AG04450 (cell line): ENCODE measurements around the gene PTPRG. TPM values are rescaled to one million over a fixed set of nuclear protein-coding genes. Genes with fewer than 3 reads are reported as not detected.

Source experiments
- CTCF ChIA-PET: fragments of 300-600, 350-600 bp; formaldehyde crosslinking; extraction: SDS; loops from one replicate; lab custom pipeline; 2022; ENCODE audit warnings: antibody characterized with exemption, inconsistent platforms; lab: Charles Lee
- POLR2A ChIA-PET: fragments of 350-600 bp; formaldehyde crosslinking; extraction: SDS; loops from one replicate; lab custom pipeline; 2021; ENCODE audit warnings: antibody characterized with exemption, inconsistent platforms; lab: Yijun Ruan, JAX
- DNase-seq: peaks from one replicate; pipeline ENCODE4 v3.0.0-alpha.2; 2011; ENCODE audit warnings: low read depth, low spot score
- H3K27ac ChIP-seq: one replicate; pipeline ENCODE4 v1.5.1; 2012; ENCODE audit warnings: low read depth, low read length, control low read depth
- H3K27me3 ChIP-seq: one replicate; pipeline ENCODE4 v1.6.0; 2012; ENCODE audit warnings: low read length; ENCODE audit not compliant: control insufficient read depth, insufficient read depth
- H3K4me3 ChIP-seq: 2 replicates; pipeline ENCODE4 v1.5.1; 2011; ENCODE audit warnings: mild to moderate bottlenecking, low read depth, low read length, control low read depth
- H3K9me3 ChIP-seq: 2 replicates; pipeline ENCODE4 v1.5.1; 2012; ENCODE audit warnings: low read length; ENCODE audit not compliant: control insufficient read depth, insufficient read depth
- polyA plus RNA-seq: library from polyadenylated mRNA; depleted of rRNA; stranded (reverse); fragments of >200 nt; gene quantifications from 2 replicates; pipeline ENCODE4 v1.2.3, GENCODE V29; 2011
- TF ChIP-seq, protein P1 (sequence below): IDR thresholded peaks from 2 replicates; pipeline ENCODE4 v1.5.1; 2011; ENCODE audit warnings: low read depth, low read length, control low read depth, inconsistent platforms

The PTPRG gene
- polyA plus RNA-seq, 1 experiment: 26.5 TPM

DNA sequence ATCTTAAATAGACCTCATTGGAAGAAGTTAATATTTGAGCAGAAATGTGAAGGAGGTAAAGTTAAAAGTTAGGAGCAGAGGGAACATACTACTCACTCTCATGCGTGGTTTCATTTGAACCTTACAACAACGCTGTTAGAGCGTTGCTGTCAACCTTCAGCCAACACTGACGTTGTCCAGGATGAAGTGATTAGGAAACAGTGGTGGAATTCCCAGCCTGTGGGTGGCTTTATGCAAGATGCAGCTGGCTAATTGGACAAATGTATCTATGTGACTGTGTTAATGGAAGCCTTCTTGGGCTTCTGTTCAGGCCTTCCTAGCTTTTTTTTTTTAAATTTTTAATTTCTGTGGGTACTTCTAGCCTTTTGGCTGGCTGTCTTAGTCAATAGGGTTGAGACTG is 40.5 kb downstream of the PTPRG start:
- H3K9me3 ChIP-seq: peaks cover 3% of the 10 kb centered on the region; the same call in 1 of the 2 replicates
- ChIA-PET CTCF (interaction anchor here (1.0 to 1.6 kb wide), 2 partner anchors 37 to 527 kb away, joined by 4 to 6 read pairs; no protein-coding TSS in a partner anchor), POLR2A (no interaction called here)

DNA sequence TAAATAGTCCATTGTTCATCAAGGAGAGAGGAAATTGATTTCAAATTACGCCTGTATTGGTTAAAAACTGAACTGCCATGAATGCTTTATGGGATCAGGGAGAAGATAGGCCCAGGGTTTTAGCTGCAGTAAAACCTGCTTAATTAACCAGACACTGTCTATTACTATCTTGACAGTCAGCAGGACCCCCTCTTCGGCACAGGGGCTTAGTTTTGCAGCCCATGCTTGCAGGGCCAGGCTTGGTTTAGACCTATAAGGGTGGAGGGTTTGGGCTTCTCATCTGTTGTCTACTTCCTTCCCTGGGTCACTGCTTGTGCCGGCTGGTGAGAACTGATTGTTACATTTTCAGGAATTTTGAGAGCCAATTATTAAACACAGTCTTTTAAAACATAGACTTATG is 41.1 kb downstream of the PTPRG start:
- no peak for DNase-seq
- H3K4me3 ChIP-seq: no peak overlapping the region
- peaks cover 3% of the 10 kb centered on the region; the same call in 1 of the 2 replicates for H3K9me3 ChIP-seq
- TF ChIP-seq, protein P1, sequence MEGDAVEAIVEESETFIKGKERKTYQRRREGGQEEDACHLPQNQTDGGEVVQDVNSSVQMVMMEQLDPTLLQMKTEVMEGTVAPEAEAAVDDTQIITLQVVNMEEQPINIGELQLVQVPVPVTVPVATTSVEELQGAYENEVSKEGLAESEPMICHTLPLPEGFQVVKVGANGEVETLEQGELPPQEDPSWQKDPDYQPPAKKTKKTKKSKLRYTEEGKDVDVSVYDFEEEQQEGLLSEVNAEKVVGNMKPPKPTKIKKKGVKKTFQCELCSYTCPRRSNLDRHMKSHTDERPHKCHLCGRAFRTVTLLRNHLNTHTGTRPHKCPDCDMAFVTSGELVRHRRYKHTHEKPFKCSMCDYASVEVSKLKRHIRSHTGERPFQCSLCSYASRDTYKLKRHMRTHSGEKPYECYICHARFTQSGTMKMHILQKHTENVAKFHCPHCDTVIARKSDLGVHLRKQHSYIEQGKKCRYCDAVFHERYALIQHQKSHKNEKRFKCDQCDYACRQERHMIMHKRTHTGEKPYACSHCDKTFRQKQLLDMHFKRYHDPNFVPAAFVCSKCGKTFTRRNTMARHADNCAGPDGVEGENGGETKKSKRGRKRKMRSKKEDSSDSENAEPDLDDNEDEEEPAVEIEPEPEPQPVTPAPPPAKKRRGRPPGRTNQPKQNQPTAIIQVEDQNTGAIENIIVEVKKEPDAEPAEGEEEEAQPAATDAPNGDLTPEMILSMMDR: no peak
- H3K27me3 ChIP-seq: no peaks in the 10 kb centered on the region
- POLR2A ChIA-PET: no interaction called here
- CTCF ChIA-PET: interaction anchor here (1.6 kb wide), 1 partner anchor 38 kb away, joined by 6 read pairs; no protein-coding TSS in a partner anchor
- no peak overlapping the region for H3K27ac ChIP-seq

More for the DNA sequence above, 40.5 kb downstream of the PTPRG start:
- no peaks in the 10 kb centered on the region for H3K27me3 ChIP-seq
- no peak overlapping the region for H3K27ac ChIP-seq
- H3K4me3 ChIP-seq: no peak overlapping the region
- no peak for DNase-seq
- TF ChIP-seq, protein P1: no peak

DNA sequence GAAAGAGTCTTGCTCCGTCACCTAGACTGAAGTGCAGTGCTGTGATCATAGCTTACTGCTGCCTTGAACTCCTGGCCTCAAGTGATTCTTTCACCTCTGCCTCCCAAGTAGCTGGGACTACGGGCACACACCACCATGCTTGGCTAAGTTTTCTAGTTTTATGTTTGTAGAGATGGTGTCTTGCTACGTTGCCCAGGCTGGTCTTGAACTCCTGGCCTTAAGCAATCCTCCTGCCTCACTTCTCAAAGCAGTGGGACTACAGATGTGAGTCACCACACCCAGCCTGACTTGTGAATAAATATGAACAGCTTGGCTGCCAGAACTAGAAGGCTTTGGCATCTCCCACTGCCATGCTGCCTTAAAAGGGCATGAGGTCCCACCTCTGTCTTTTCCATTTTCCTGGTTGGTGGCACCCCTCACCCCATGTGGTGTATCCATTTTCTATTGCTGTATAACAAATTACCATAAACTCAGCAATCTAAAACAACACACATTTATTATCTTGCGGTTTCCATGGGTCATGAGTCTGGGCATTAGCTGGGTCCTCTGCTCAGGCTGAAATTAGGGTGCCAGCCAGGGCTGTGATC is 44.3 kb downstream of the PTPRG start:
- DNase-seq: no peak
- Histone ChIP-seq H3K9me3 (peaks cover 3% of the 10 kb centered on the region; the same call in 1 of the 2 replicates), H3K27me3 (no peaks in the 10 kb centered on the region), H3K4me3 (no peak overlapping the region), H3K27ac (no peak overlapping the region)
- CTCF ChIA-PET: interaction anchor here (0.9 kb wide), 1 partner anchor 581 kb away, joined by 3 read pairs; no protein-coding TSS in a partner anchor
- POLR2A ChIA-PET: no interaction called here
- TF ChIP-seq, protein P1: no peak

DNA sequence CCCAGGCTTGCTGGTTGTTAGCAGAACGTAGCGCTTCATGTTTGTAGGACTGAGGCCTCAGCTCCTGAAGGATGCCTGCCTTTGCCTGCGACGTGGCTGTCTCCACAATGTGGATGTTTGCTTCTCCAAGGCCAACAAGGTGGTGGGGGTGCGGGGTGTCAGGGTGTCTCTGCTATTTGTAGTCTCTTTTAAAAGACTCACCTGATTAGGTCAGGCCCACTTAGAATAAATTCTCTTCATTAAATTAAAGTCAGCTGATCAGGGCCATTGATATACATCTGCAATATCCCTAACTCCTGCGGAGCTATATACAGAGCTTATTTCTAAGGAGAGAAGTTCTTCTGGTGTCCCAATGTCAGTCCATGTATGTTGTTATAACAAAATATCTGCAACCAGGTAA is 44.8 kb downstream of the PTPRG start:
- ChIA-PET CTCF (interaction anchor here (0.9 kb wide), 1 partner anchor 581 kb away, joined by 3 read pairs; no protein-coding TSS in a partner anchor), POLR2A (no interaction called here)
- Histone ChIP-seq H3K27ac (no peak overlapping the region), H3K27me3 (no peaks in the 10 kb centered on the region), H3K9me3 (peaks cover 3% of the 10 kb centered on the region; the same call in 1 of the 2 replicates), H3K4me3 (no peak overlapping the region)
- TF ChIP-seq, protein P1: no peak
- DNase-seq: no peak

DNA sequence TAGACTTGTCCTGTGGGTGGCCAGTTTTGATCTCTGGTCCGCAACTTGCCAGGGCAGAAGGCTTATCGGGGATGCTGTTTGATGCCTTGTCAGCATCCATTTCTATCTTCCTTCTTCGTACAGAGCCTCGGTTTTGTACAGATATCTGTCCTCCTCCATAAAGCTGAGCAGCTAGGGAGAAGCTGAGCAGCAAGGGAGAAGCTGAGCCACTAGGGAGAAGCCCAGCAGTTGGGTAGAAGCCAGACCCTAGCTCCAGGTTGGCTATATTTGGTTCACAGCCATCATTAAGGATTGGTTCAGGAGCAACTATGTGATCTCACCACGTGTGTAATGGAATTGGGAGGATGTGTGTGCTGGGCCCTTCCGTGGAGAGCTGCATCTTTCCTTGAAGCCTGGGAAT is 46.7 kb downstream of the PTPRG start:
- H3K4me3 ChIP-seq: no peak overlapping the region
- H3K9me3 ChIP-seq: peaks cover 2% of the 10 kb centered on the region; the same call in 1 of the 2 replicates
- ChIA-PET POLR2A (no interaction called here), CTCF (interaction anchor here (0.5 kb wide), 1 partner anchor 726 kb away, joined by 3 read pairs; no protein-coding TSS in a partner anchor)
- DNase-seq: no peak
- TF ChIP-seq, protein P1: no peak
- H3K27me3 ChIP-seq: no peaks in the 10 kb centered on the region
- H3K27ac ChIP-seq: no peak overlapping the region
